GM21825 (cell line): Measurements from ENCODE around the gene PLTP.
"Not testable (repeated sequence)": the region's sequence is repeated elsewhere in the genome, so short reads cannot be mapped to it uniquely, and the experiment has no call there.

ENCODE experiments used
- ATAC-seq: cut with Tn5 transposase; IDR thresholded peaks from one replicate; pipeline ENCODE4 v1.9.1; 2021; ENCODE audit warnings: mild to moderate bottlenecking, moderate library complexity; ENCODE audit not compliant: unreplicated experiment

Gene PLTP

GRCh38 chr20:45944965-45945677 lies 33.2 kb upstream of the PLTP start:
- no peak for ATAC-seq

DNA sequence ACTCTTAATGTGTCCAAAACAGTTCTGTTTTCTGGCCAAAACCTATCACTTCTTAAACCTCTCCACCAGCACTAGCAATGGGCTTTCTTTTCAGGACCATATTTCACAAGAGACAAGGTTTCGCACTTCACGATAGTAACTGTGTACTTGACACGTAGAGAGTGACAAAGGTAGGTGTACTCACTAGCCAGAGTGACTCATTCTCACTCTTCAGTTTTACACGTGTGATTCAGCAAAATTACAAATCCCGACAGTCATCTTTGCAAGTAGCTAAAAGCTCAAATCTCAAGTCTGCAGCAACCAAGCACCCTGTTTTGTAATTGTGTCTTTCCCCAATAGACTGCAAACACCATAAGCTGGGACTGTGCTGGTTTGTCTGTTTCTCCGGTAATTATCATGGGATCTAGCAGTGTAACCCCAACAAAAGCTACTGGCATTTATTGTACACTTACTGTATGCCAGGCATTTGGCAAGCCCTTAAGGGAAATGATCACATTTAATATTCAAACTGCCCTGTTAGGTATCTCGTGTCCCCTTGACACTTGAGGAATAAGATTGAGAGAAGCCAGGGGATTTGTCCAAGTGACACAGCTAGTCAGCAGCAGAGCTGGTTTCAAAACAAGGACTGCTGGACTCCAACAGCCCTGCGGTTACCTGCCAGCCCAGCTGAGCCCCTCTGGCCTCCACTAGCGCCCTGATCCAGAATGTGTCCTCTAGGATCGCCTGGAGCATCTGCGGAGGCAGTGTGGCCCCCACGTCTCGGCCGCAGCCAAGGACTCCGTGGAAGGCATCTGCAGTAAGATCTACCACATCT lies 32.4 kb upstream of the PLTP start:
- no peak for ATAC-seq

- ATAC-seq = no peak
Measured at GRCh38 chr20:45943613-45944012, 31.7 kb upstream of the PLTP start.

DNA sequence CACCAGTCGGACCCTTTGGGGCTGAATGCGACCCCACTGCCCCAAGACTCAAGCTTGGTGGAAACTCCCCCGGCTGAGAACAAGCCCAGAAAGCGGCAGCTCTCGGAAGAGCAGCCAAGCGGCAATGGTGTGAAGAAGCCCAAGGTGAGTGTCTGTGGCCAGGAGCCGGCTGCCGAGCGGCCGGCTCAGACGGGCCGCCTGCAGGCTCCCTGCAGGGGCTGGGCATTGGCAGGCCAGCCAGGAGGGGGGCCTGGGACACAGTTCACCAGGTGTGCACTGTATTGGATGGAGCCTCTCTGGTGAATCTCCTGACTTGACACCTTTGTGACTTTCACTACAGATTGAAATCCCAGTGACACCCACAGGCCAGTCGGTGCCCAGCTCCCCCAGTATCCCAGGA lies 28.5 kb upstream of the PLTP start:
- ATAC-seq = no peak

GRCh38 chr20:45940053-45940452 lies 28.1 kb upstream of the PLTP start:
- ATAC-seq = no peak

- no peak for ATAC-seq
Measured at GRCh38 chr20:45938727-45939438, 26.9 kb upstream of the PLTP start.

GRCh38 chr20:45937765-45938164 lies 25.8 kb upstream of the PLTP start:
- no peak for ATAC-seq

DNA sequence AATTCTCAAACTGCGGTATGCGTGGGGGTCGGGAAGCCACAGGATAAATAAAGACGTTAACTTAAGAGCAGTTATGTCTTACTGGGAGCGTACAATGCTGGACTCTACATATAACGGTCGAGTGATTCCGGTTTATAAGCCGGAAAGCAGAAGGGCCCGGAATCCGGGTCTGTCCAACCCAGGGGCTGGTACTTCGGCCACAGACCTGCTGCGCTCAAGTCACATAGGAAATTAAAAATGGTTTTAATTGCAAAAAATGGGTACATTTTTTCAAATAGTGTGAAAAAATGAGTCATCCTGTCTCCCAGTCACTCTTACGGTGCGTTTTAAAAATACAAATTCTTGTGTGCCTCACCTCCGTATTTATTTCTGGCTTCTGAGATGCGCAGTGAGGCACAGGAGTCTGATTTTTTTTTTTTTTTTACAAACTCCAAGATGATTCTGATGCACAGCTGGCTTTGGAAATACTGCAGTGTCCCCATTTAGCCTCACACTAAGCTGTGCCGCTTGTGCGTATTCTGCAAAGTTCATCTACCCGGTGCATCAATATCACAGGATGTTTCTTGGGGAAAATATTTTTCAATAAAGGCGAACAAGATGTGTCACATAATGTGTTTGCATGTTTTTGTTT lies 23.6 kb upstream of the PLTP start:
- peak; percentile 7 for ATAC-seq

DNA sequence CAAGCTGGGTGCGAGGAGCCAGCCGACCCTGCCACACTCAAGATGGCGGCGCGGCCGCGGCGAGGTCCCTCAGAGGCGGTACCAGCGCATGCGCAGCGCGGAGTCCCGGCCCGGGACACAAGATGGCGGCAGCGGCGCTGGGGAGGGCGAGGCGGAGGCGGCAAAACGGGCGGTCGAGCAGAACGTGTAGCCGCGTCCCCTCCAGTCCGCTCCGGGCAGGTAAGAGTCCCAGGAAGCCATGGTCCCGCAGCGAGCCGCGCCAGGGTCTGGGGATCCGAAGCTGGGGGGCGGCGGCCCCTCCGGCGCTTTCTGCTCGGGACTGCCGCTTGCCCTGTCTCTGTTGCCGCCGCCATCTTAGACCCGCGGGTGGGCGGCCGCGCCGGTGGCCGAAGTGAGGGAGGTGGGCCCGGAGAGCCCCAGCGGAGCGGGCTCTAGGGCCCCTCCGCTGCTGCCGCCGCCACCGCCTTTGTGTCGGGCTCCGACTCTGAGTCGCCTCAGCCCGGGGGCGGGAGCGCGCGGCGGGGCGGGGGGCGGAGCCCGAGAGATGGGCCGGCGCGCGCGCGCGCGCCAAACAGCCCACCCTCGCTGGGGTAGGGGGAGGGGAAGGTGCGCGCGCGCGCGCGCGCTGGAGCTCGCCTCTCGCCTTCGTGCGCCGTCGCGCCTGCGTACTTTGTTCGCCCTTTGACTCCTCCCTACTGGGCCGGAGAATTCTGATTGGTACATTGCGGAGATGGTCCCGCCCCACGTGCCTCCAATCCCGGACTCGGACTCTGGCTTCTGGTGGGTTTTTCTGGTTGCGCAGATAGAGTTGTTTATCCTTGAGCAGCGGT lies 22.8 kb upstream of the PLTP start, which contains the start of gene PCIF1:
Gene PCIF1 (plus strand): TSS at position 98 of the 830 bp plus-strand sequence. CDS start 4,317 bp downstream, outside the sequence.
- peak; percentile 65 for ATAC-seq

GRCh38 chr20:45934046-45934585 lies 22.2 kb upstream of the PLTP start:
- peak; percentile 10 for ATAC-seq

GRCh38 chr20:45933266-45934045 lies 21.5 kb upstream of the PLTP start:
- peak; percentile 37 for ATAC-seq

DNA sequence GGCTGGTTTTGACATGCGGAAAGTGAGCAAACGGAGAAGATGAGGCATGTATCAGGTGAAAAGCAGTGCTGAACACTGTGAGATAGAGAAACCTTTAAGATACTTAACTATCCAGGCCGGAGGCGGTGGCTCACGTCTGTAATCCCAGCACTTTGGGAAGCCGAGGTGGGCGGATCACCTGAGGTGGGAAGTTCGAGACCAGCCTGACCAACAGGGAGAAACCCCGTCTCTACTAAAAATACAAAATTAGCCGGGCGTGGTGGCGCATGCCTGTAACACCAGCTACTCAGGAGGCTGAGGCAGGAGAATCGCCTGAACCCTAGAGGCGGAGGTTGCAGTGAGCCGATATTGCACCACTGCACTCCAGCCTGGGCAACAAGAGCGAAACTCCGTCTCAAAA lies 19.7 kb upstream of the PLTP start:
- ATAC-seq = not testable (repeated sequence)

DNA sequence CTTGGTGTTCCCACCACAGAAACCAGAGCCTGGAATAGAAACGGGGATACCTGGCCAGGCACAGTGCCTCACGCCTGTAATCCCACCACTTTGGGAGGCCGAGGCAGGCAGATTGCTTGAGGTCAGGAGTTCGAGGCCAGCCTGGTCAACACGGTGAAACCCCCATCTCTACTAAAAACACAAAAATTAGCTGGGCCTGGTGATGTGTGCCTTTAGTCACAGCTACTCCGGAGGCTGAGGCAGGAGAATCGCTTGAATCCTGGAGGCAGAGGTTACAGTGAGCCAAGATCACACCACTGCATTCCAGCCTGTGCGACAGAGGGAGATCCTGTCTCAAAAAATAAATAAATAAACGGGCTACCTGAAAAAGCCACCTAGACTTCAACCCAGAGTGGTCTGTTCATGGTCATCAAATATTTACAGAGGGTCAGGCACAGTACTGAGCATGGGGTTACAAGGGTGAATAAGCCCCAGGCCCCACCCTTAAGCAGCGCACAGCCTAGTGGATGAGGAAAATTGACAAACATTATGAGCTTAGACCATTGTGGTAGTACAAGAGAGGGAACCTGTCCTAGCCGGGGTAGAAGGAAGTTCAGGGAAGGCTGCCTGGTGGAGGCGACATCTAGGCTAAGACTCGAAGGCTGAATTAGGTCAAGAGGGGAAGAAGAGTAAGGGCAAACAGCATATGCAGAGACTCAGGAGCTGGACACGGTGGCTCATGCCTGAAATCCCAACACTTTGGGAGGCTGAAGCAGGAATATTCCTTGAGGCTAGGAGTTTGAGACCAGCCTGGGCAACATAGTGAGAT lies 15.3 kb upstream of the PLTP start:
- no peak for ATAC-seq

DNA sequence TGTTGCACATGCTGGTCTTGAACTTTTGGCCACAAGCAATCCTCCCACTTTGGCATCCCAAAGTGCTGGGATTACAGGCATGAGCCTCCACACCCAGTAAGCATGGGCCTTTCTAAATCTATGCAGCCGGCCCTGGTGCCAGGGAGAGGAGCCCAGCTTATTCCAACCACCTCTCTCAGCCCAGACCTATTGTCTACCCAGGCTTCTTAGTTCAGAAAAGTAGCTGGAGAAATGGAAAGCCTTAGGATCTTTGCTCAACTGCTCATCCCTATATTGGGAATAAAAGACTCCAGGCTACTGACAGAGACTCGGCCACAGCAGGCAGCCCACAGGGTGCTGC lies 14.7 kb upstream of the PLTP start:
- ATAC-seq = no peak

DNA sequence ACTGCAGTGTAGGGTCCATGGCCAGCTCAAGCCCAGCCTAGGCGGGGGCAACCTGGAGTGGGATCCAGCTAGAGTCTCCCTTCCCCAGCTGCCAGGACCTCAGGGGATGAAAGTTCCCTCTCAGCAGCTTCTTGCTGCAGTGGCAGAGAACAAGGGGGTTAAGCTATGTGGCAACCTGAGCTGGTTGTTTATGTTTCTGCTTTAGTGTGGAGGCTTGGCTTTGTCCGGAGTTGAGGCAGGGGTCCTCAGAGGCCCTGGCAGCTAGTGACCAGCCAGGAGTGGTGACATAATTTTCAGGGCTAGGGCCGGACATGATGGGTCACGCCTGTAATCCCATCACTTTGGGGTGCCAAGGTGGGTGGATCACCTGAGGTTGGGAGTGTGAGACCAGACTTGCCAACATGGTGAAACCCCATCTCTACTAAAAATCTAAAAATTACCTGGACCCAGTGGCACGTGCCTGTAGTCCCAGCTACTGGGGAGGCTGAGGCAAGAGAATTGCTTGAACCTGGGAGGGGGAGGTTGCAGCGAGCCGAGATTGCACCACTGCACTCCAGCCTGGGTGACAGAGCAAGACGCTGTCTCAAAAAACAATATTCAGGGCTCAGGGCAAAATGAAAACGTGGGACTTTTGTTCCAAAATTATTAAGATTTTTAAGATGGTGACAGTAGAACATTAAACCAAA lies 14.0 kb upstream of the PLTP start:
- ATAC-seq = no peak

DNA sequence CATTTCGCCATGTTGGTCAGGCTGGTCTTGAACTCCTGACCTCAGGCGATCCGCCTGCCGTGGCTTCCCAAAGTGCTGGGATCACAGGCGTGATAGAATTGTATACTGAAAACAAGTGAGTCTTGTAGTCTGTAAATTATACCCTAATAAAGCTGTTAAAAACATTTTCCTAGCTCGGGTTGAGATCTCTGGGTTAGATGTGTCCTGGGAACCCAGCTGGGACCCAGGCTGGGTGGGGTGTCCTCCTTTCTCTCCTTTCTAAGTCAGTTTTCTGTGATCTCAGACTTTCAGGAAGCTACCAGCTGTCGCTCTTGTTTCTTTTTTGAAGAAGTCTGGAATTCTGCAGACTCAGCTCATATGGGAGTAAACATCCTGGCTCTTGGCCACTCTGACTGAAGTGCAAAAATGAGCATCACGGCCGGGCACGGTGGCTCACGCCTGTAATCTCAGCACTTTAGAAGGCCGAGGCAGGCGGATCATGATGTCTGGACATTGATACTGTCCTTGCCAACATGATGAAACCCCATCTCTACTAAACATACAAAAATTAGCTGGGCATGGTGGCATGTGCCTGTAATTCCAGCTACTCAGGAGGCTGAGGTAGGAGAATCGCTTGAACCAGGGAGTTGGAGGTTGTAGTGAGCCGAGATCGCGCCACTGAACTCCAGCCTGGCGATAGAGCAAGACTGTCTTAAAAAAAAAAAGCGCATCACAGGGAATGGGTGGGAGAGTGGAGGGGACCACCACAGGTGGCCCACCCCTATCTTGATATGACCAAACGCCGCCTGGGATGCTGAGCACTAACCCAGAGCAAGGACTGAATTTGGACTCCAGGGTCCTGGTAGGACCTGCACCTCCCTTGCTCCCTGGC lies 12.7 kb upstream of the PLTP start:
- ATAC-seq = no peak
